K562 (cell line): Measurements from ENCODE around the gene ENO2. TPM values are rescaled to one million over a fixed set of nuclear protein-coding genes. Genes with fewer than 3 reads are reported as not detected.

Experiments
- BCOR ChIP-seq: fragments of 450-650 bp; IDR thresholded peaks from 2 replicates; pipeline ENCODE4 v1.6.1; 2016
- CAMTA2 ChIP-seq: fragments of 250-450 bp; sonication (Bioruptor Pico); conservative IDR thresholded peaks from 2 replicates; pipeline ENCODE4 v1.5.1; 2022
- CCNT2 ChIP-seq: IDR thresholded peaks from 2 replicates; pipeline ENCODE4 v1.6.1; 2011; ENCODE audit warnings: borderline replicate concordance, low read depth, mild to moderate bottlenecking, moderate library complexity, mixed read lengths, low read length; ENCODE audit not compliant: insufficient read length; ENCODE audit errors: extremely low read depth
- FOXK1 ChIP-seq: sonication (generic); formaldehyde crosslinking; IDR thresholded peaks from 2 replicates; pipeline ENCODE4 v1.8.0; 2022; ENCODE audit warnings: missing genetic modification reagents, mild to moderate bottlenecking, borderline replicate concordance
- GTF2A2 ChIP-seq: IDR thresholded peaks from 2 replicates; pipeline ENCODE4 v1.6.1; 2016; ENCODE audit warnings: mild to moderate bottlenecking, missing genetic modification characterization, missing compliant biosample characterization
- HIVEP1 ChIP-seq: fragments of 250-450 bp; sonication (Bioruptor Pico); IDR thresholded peaks from 2 replicates; pipeline ENCODE4 v1.4.0; 2020; ENCODE audit warnings: mild to moderate bottlenecking
- HNRNPH1 ChIP-seq: fragments of 200-400 bp; formaldehyde crosslinking; optimal IDR thresholded peaks from 2 replicates; pipeline ENCODE3; 2017; ENCODE audit warnings: low read depth, mild to moderate bottlenecking, low read length, moderate library complexity
- KAT2B ChIP-seq: IDR thresholded peaks from one replicate; pipeline ENCODE4 v1.6.1; 2012; ENCODE audit warnings: low read depth, mild to moderate bottlenecking, control low read depth, inconsistent platforms, low read length, moderate library complexity
- KAT8 ChIP-seq: fragments of 450-650 bp; IDR thresholded peaks from 2 replicates; pipeline ENCODE4 v1.6.1; 2016; ENCODE audit warnings: low read depth, mild to moderate bottlenecking
- L3MBTL2 ChIP-seq: fragments of 450-650 bp; IDR thresholded peaks from 2 replicates; pipeline ENCODE4 v1.6.1; 2016; ENCODE audit warnings: mild to moderate bottlenecking, moderate library complexity
- MTA1 ChIP-seq: fragments of 450-650 bp; IDR thresholded peaks from 2 replicates; pipeline ENCODE4 v1.6.1; 2017; ENCODE audit warnings: borderline replicate concordance
- NCOA2 ChIP-seq, 2 experiments: fragments of 450-650 bp; IDR thresholded peaks; 2 replicates each; pipeline ENCODE4 v1.6.1; 2018; ENCODE audit warnings: mild to moderate bottlenecking in 2 of 2, moderate library complexity in 1 of 2; ENCODE audit not compliant: partially characterized antibody in 2 of 2
- PHB ChIP-seq: fragments of 250-450 bp; sonication (Bioruptor Pico); IDR thresholded peaks from 2 replicates; pipeline ENCODE4 v1.5.0; 2021
- PHF21A ChIP-seq: fragments of 450-650 bp; IDR thresholded peaks from 2 replicates; pipeline ENCODE4 v1.6.1; 2017; ENCODE audit warnings: low read depth, borderline replicate concordance
- PTBP1 ChIP-seq: fragments of 200-400 bp; formaldehyde crosslinking; IDR thresholded peaks from 2 replicates; pipeline ENCODE4 v1.6.1; 2017; ENCODE audit warnings: low read depth, low read length
- SP2 ChIP-seq: IDR thresholded peaks from 2 replicates; pipeline ENCODE4 v1.6.1; 2011; ENCODE audit warnings: mild to moderate bottlenecking, low read depth, low read length, moderate library complexity; ENCODE audit not compliant: poor library complexity, severe bottlenecking; ENCODE audit errors: extremely low read depth
- ZNF124 ChIP-seq: sonication (generic); formaldehyde crosslinking; IDR thresholded peaks from 2 replicates; pipeline ENCODE4 v1.8.1; 2022; ENCODE audit warnings: missing genetic modification reagents
- ZNF445 ChIP-seq: fragments of 250-450 bp; sonication (Bioruptor Pico); IDR thresholded peaks from 2 replicates; pipeline ENCODE4 v1.4.0; 2020; ENCODE audit warnings: low read depth, mild to moderate bottlenecking, moderate library complexity
- ZNF77 ChIP-seq: fragments of 250-450 bp; sonication (Bioruptor Pico); IDR thresholded peaks from 2 replicates; pipeline ENCODE4 v1.5.0; 2020
- polyA plus RNA-seq, 8 experiments: library from polyadenylated mRNA; depleted of rRNA in 4 of 8; stranded (reverse) in 5 of 8; unstranded in 3 of 8; fragments of >200 nt; fragmentation: Nextera tagmentation in 2 of 8; fragmentation: Illumina TruSeq in 1 of 8; extraction: Ambion mirVana in 2 of 8; extraction: Trizol in 1 of 8; gene quantifications; 2 replicates each; pipeline versions ENCODE4 v1.2.1 to v1.2.3, GENCODE V29; 2011 to 2014; ENCODE audit warnings: inconsistent platforms in 1 of 8, missing spikeins in 1 of 8
- total RNA-seq, 7 experiments: library from RNA; depleted of rRNA in 6 of 7; stranded (reverse); fragments of >200 nt in 6 of 7; fragmentation: Illumina TruSeq in 2 of 7; extraction: Trizol in 2 of 7; gene quantifications; 2 replicates each; pipeline versions ENCODE4 v1.2.1 to v1.2.3, GENCODE V29; 2011 to 2021; ENCODE audit warnings: low replicate concordance in 1 of 7
- TF ChIP-seq, protein P1 (sequence below): fragments of 450-650 bp; IDR thresholded peaks from one replicate; pipeline ENCODE4 v1.6.1; 2018; ENCODE audit warnings: mild to moderate bottlenecking, moderate library complexity; ENCODE audit not compliant: partially characterized antibody
- TF ChIP-seq, protein P2 (sequence below), 2 experiments: fragments of 250-450 bp in 1 of 2; fragments of 450-650 bp in 1 of 2; sonication (Bioruptor Pico) in 1 of 2; IDR thresholded peaks; 2 replicates each; pipeline versions ENCODE4 v1.6.1 to v1.8.0; 2016 to 2021; ENCODE audit warnings: mild to moderate bottlenecking in 2 of 2, moderate library complexity in 2 of 2, missing compliant biosample characterization in 1 of 2, missing genetic modification characterization in 1 of 2
- TF ChIP-seq, protein P3 (sequence below), 3 experiments: fragments of 200-800 bp in 1 of 3; fragments of 250-450 bp in 1 of 3; fragments of 450-650 bp in 1 of 3; sonication (Bioruptor Pico) in 1 of 3; sonication (Bioruptor generic) in 1 of 3; formaldehyde crosslinking in 1 of 3; IDR thresholded peaks; 2 replicates each; pipeline versions ENCODE4 v1.6.1 to v1.8.0; 2016 to 2022; ENCODE audit warnings: mild to moderate bottlenecking in 2 of 3, missing genetic modification characterization in 2 of 3, missing compliant biosample characterization in 1 of 3, moderate library complexity in 1 of 3
- TF ChIP-seq, protein P4 (sequence below): fragments of 250-450 bp; sonication (Bioruptor Pico); IDR thresholded peaks from 2 replicates; pipeline ENCODE4 v1.9.0; 2021; ENCODE audit warnings: mild to moderate bottlenecking

Gene ENO2
- total and polyA plus RNA-seq, 9 of the 15 experiments (the other 6 are each of a cell fraction or from before 2014, with no cell fraction given), result 10.9 to 43.3 (median 21.0) TPM

DNA sequence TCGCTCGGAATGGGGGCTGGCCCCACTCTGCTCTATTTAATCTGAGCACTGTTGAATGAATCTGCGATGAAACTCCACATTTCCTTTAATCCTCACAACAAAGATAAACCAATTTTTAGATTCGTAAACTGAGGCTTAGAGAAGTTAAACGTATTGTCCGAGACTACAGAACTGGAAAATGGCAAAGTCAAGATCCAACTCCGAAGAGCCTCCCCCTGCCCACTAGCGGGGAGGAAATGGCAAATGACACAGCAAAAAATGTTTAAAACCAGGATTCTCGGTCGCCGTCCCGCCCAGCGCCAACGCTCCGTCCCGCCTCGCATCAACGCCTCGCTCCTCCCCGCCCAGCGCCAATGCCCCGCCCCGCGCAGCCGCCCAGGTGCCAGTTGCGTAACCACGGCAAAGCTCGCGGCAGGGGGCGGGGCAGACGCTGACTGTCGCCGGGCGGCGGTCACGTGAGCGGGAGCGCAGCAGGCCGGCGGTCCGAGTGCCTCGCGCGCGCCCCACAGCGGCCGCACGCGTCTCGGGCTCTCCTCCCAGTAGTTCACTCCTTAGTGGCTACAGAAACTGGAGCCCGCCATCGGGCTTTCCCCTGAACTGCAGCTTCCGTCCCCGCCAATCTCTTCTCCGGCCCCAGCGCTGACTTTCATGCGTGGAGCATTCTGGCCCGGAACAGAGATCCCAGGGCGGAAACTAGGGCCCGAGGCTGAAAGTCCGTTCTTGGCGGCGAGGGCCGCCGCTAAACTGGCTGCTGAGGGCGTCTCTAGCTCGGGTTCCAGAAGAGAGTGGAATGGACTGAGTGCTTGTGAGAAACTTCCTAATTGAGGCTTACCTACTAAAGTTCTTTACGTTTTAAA, 23.4 kb upstream of the ENO2 start (continued):
- TF ChIP-seq ZNF445 (CRISPR knock-in tag) (no peak), PTBP1 (no peak), HIVEP1 (CRISPR knock-in tag) (no peak), CAMTA2 (CRISPR knock-in tag) (no peak), KAT2B (no peak), MTA1 (no peak), NCOA2 (IDR thresholded peaks at IDR 0.05; ENCODE audit: partially characterized antibody in 2 of 2) (no peak), L3MBTL2 (peak; percentile 85), SP2 (no peak), BCOR (no peak), GTF2A2 (no peak), ZNF124 (CRISPR knock-in tag) (no peak), PHF21A (no peak), ZNF77 (CRISPR knock-in tag) (no peak), CCNT2 (peak; percentile 98), HNRNPH1 (no peak), KAT8 (no peak), FOXK1 (CRISPR knock-in tag) (no peak), PHB (CRISPR knock-in tag) (no peak)
- TF ChIP-seq, protein P1, sequence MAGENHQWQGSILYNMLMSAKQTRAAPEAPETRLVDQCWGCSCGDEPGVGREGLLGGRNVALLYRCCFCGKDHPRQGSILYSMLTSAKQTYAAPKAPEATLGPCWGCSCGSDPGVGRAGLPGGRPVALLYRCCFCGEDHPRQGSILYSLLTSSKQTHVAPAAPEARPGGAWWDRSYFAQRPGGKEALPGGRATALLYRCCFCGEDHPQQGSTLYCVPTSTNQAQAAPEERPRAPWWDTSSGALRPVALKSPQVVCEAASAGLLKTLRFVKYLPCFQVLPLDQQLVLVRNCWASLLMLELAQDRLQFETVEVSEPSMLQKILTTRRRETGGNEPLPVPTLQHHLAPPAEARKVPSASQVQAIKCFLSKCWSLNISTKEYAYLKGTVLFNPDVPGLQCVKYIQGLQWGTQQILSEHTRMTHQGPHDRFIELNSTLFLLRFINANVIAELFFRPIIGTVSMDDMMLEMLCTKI, result no peak
- TF ChIP-seq, protein P2, sequence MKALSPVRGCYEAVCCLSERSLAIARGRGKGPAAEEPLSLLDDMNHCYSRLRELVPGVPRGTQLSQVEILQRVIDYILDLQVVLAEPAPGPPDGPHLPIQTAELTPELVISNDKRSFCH (CRISPR knock-in tag; IDR thresholded peaks at IDR 0.05), result no peak
- TF ChIP-seq, protein P2 (tag; IDR thresholded peaks at IDR 0.05), result no peak
- TF ChIP-seq, protein P3, sequence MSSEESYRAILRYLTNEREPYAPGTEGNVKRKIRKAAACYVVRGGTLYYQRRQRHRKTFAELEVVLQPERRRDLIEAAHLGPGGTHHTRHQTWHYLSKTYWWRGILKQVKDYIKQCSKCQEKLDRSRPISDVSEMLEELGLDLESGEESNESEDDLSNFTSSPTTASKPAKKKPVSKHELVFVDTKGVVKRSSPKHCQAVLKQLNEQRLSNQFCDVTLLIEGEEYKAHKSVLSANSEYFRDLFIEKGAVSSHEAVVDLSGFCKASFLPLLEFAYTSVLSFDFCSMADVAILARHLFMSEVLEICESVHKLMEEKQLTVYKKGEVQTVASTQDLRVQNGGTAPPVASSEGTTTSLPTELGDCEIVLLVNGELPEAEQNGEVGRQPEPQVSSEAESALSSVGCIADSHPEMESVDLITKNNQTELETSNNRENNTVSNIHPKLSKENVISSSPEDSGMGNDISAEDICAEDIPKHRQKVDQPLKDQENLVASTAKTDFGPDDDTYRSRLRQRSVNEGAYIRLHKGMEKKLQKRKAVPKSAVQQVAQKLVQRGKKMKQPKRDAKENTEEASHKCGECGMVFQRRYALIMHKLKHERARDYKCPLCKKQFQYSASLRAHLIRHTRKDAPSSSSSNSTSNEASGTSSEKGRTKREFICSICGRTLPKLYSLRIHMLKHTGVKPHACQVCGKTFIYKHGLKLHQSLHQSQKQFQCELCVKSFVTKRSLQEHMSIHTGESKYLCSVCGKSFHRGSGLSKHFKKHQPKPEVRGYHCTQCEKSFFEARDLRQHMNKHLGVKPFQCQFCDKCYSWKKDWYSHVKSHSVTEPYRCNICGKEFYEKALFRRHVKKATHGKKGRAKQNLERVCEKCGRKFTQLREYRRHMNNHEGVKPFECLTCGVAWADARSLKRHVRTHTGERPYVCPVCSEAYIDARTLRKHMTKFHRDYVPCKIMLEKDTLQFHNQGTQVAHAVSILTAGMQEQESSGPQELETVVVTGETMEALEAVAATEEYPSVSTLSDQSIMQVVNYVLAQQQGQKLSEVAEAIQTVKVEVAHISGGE (CRISPR knock-in tag; IDR thresholded peaks at IDR 0.05), result peak in 1 of 3 experiments; percentile 81; a peak in 2 of 6 replicates
- TF ChIP-seq, protein P4, sequence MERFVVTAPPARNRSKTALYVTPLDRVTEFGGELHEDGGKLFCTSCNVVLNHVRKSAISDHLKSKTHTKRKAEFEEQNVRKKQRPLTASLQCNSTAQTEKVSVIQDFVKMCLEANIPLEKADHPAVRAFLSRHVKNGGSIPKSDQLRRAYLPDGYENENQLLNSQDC, result no peak
